HEK293 (cell line): ENCODE results near the gene SLC23A3.

Experiments
- CTCF ChIA-PET: fragments of 350-600 bp; formaldehyde crosslinking; extraction: SDS; loops from one replicate; lab custom pipeline; 2021; ENCODE audit warnings: antibody characterized with exemption; lab: Yijun Ruan, JAX
- POLR2A ChIA-PET: fragments of 300-600 bp; formaldehyde crosslinking; extraction: SDS; loops from one replicate; lab custom pipeline; 2020; ENCODE audit warnings: antibody characterized with exemption, inconsistent platforms; lab: Yijun Ruan, JAX
- H3K27ac ChIP-seq: fragments of 200-500 bp; sonication (Bioruptor generic); 2 replicates; pipeline ENCODE4 v1.5.1; 2014; ENCODE audit warnings: low read depth, low read length, control low read depth, inconsistent platforms; ENCODE audit errors: extremely low read depth
- H3K36me3 ChIP-seq, 2 experiments: fragments of 200-500 bp in 1 of 2; sonication (Bioruptor generic) in 1 of 2; 1 replicate in 1 of 2; 2 replicates in 1 of 2; pipeline ENCODE4 v1.5.1; 2014 to 2017; ENCODE audit warnings: inconsistent platforms in 2 of 2, low read length in 2 of 2; ENCODE audit not compliant: control insufficient read depth in 2 of 2, insufficient read depth in 1 of 2
- H3K4me1 ChIP-seq: fragments of 200-500 bp; sonication (Bioruptor generic); 2 replicates; pipeline ENCODE4 v1.5.1; 2014; ENCODE audit warnings: mild to moderate bottlenecking, low read length, inconsistent platforms; ENCODE audit not compliant: control insufficient read depth, insufficient read depth
- H3K4me3 ChIP-seq: 2 replicates; pipeline ENCODE4 v1.5.1; 2011; ENCODE audit warnings: low read depth, mild to moderate bottlenecking, control low read depth, low read length, moderate library complexity
- H3K9me3 ChIP-seq: fragments of 200-500 bp; sonication (Bioruptor generic); 2 replicates; pipeline ENCODE4 v1.5.1; 2014; ENCODE audit warnings: low read depth, low read length, inconsistent platforms; ENCODE audit not compliant: control insufficient read depth, insufficient read depth
- SP7 ChIP-seq: fragments of 450-650 bp; formaldehyde crosslinking; IDR thresholded peaks from 2 replicates; pipeline ENCODE4 v1.5.1; 2016; ENCODE audit warnings: missing biosample characterization, missing genetic modification characterization
- ZEB2 ChIP-seq: fragments of 450-650 bp; formaldehyde crosslinking; IDR thresholded peaks from 2 replicates; pipeline ENCODE4 v1.5.1; 2016; ENCODE audit warnings: missing biosample characterization, missing genetic modification characterization
- ZFP37 ChIP-seq: fragments of 450-650 bp; formaldehyde crosslinking; IDR thresholded peaks from 2 replicates; pipeline ENCODE4 v1.5.1; 2016; ENCODE audit warnings: missing biosample characterization, missing genetic modification characterization
- ZNF16 ChIP-seq: fragments of 450-650 bp; formaldehyde crosslinking; IDR thresholded peaks from 2 replicates; pipeline ENCODE4 v1.5.1; 2016; ENCODE audit warnings: low read depth, missing biosample characterization, missing genetic modification characterization
- ZNF174 ChIP-seq: fragments of 450-650 bp; formaldehyde crosslinking; IDR thresholded peaks from 2 replicates; pipeline ENCODE4 v1.5.0; 2017; ENCODE audit warnings: missing biosample characterization, mild to moderate bottlenecking, missing genetic modification characterization
- ZNF426 ChIP-seq: fragments of 450-650 bp; formaldehyde crosslinking; IDR thresholded peaks from 2 replicates; pipeline ENCODE4 v1.5.1; 2017; ENCODE audit warnings: missing biosample characterization, missing genetic modification characterization, mild to moderate bottlenecking, inconsistent platforms, moderate library complexity
- ZNF555 ChIP-seq: fragments of 450-650 bp; formaldehyde crosslinking; conservative IDR thresholded peaks from 2 replicates; pipeline ENCODE4 v1.5.1; 2017; ENCODE audit warnings: missing biosample characterization, mild to moderate bottlenecking, missing genetic modification characterization, inconsistent platforms
- ZNF654 ChIP-seq: fragments of 450-650 bp; formaldehyde crosslinking; IDR thresholded peaks from 2 replicates; pipeline ENCODE4 v1.5.1; 2016; ENCODE audit warnings: low read depth, missing biosample characterization, missing genetic modification characterization
- ZNF660 ChIP-seq: fragments of 450-650 bp; IDR thresholded peaks from 2 replicates; pipeline ENCODE4 v1.5.1; 2018; ENCODE audit warnings: missing biosample characterization, mild to moderate bottlenecking, missing genetic modification characterization
- ZSCAN16 ChIP-seq: fragments of 450-650 bp; formaldehyde crosslinking; IDR thresholded peaks from 2 replicates; pipeline ENCODE4 v1.5.1; 2016; ENCODE audit warnings: missing biosample characterization, missing genetic modification characterization
- TF ChIP-seq, protein P1 (sequence below): fragments of 450-650 bp; formaldehyde crosslinking; IDR thresholded peaks from 2 replicates; pipeline ENCODE4 v1.5.1; 2016; ENCODE audit warnings: missing biosample characterization, missing genetic modification characterization
- TF ChIP-seq, protein P2 (sequence below): fragments of 450-650 bp; formaldehyde crosslinking; IDR thresholded peaks from 2 replicates; pipeline ENCODE4 v1.5.1; 2016; ENCODE audit warnings: missing biosample characterization, missing genetic modification characterization
- TF ChIP-seq, protein P3 (sequence below): fragments of 450-650 bp; formaldehyde crosslinking; IDR thresholded peaks from 2 replicates; pipeline ENCODE4 v1.5.1; 2016; ENCODE audit warnings: missing biosample characterization, missing genetic modification characterization

The SLC23A3 gene

DNA sequence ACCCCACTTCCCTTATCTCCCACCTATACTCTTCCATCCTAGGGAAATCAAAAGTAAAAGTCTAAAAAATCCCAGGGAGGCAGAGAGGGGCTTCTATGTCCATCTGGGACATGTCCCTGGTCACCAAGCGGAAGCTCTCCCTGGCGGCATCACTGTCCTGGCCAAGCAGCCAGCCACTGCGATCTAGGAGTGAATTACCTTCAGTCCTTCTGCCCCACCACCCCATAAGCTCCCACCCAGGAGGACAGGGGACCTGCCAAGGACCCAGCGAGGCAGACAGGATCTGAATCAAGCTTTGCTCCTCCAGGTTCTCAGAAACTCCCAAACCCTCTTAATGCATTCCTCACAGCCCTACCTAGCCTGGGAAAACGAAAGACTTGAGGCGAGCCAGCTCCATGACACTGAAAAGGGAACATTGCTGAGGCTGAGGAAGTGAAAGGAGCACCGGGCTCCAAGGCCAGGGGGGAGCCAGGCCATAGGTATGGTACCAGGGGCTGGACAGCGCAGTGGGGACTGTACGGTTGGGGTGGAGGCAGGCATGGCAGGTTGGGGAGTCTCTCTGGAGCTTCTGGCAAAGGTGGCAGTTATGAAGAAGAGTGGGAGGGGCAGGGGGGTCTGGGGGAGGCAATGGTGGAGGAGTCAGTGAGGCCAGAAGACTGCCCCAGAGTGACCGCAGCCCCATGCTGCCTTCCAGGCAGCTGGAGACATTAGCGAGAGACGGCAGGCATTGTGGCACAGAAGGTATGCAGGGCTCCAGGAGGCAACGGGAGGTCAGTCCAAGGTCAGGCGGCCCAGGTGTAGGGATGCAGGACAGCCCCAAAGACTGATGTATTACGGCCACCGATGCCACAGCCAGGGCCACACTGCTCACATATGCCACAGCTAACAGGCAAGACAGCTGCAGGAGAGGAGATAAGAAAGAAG lies 2.7 kb upstream of the SLC23A3 start:
- Histone ChIP-seq H3K4me3 (no peak overlapping the region), H3K4me1 (0 out of 2 replicates have a peak, but pooled peaks cover 4% of the 10 kb centered on the region), H3K36me3 (peaks cover 4 to 36% of the 10 kb centered on the region in 2 experiments; a peak in 2 of 3 replicates), H3K9me3 (no peaks in the 10 kb centered on the region), H3K27ac (no peak overlapping the region)
- TF ChIP-seq, protein P1, sequence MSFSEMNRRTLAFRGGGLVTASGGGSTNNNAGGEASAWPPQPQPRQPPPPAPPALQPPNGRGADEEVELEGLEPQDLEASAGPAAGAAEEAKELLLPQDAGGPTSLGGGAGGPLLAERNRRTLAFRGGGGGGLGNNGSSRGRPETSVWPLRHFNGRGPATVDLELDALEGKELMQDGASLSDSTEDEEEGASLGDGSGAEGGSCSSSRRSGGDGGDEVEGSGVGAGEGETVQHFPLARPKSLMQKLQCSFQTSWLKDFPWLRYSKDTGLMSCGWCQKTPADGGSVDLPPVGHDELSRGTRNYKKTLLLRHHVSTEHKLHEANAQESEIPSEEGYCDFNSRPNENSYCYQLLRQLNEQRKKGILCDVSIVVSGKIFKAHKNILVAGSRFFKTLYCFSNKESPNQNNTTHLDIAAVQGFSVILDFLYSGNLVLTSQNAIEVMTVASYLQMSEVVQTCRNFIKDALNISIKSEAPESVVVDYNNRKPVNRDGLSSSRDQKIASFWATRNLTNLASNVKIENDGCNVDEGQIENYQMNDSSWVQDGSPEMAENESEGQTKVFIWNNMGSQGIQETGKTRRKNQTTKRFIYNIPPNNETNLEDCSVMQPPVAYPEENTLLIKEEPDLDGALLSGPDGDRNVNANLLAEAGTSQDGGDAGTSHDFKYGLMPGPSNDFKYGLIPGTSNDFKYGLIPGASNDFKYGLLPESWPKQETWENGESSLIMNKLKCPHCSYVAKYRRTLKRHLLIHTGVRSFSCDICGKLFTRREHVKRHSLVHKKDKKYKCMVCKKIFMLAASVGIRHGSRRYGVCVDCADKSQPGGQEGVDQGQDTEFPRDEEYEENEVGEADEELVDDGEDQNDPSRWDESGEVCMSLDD: no peak
- TF ChIP-seq, protein P2, sequence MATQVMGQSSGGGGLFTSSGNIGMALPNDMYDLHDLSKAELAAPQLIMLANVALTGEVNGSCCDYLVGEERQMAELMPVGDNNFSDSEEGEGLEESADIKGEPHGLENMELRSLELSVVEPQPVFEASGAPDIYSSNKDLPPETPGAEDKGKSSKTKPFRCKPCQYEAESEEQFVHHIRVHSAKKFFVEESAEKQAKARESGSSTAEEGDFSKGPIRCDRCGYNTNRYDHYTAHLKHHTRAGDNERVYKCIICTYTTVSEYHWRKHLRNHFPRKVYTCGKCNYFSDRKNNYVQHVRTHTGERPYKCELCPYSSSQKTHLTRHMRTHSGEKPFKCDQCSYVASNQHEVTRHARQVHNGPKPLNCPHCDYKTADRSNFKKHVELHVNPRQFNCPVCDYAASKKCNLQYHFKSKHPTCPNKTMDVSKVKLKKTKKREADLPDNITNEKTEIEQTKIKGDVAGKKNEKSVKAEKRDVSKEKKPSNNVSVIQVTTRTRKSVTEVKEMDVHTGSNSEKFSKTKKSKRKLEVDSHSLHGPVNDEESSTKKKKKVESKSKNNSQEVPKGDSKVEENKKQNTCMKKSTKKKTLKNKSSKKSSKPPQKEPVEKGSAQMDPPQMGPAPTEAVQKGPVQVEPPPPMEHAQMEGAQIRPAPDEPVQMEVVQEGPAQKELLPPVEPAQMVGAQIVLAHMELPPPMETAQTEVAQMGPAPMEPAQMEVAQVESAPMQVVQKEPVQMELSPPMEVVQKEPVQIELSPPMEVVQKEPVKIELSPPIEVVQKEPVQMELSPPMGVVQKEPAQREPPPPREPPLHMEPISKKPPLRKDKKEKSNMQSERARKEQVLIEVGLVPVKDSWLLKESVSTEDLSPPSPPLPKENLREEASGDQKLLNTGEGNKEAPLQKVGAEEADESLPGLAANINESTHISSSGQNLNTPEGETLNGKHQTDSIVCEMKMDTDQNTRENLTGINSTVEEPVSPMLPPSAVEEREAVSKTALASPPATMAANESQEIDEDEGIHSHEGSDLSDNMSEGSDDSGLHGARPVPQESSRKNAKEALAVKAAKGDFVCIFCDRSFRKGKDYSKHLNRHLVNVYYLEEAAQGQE (tag by site-specific recombination): no peak
- TF ChIP-seq ZNF426 (no peak), ZFP37 (no peak), ZNF174 (no peak), ZSCAN16 (tag by site-specific recombination) (no peak), SP7 (tag by site-specific recombination) (no peak), ZEB2 (tag by site-specific recombination) (no peak), ZNF16 (tag by site-specific recombination) (no peak)
- POLR2A ChIA-PET: interaction anchor here (1.1 kb wide), 1 partner anchor 57 kb away, joined by 4 read pairs; the partner anchor contains the start of genes ANKZF1 and ATG9A
- CTCF ChIA-PET: interaction anchor here (0.5 to 8.4 kb wide), 12 partner anchors 9 to 339 kb away, joined by 3 to 101 read pairs (median 6); partner anchors contain the start of genes ABCB6 and NHEJ1

DNA sequence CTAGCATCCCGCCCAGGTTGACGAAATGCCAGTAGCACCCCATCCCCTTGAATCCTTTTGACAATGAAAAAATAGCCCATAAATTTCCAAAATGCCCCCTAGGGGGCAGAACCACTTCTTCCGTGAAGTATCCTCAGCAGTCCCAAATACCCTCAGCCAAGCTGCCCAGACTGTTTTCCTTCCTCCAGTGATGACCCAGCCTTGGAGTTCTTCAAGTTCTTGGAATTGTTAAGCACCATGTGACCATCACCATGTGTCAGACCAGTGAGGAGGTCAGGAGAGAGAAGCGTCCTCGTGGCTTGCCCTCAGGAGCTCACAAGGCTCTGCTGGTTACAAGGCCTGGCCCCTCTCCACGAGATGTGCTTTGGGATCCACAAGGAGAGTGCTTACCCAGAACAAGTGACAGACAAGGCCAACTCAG lies 1.4 kb upstream of the SLC23A3 start:
- no peak overlapping the region for H3K27ac ChIP-seq
- no peaks in the 10 kb centered on the region for H3K9me3 ChIP-seq
- CTCF ChIA-PET: interaction anchor here (0.6 to 8.4 kb wide), 27 partner anchors 9 to 1201 kb away, joined by 3 to 101 read pairs (median 4); partner anchors contain the start of genes ABCB6, ANKZF1 and NHEJ1
- POLR2A ChIA-PET: interaction anchor here (0.9 to 1.1 kb wide), 2 partner anchors 35 to 58 kb away, joined by 3 to 4 read pairs; partner anchors contain the start of genes ANKZF1, ATG9A and ZFAND2B
- 0 out of 2 replicates have a peak, but pooled peaks cover 4% of the 10 kb centered on the region for H3K4me1 ChIP-seq
- no peak overlapping the region for H3K4me3 ChIP-seq
- TF ChIP-seq ZNF660 (peak; percentile 84), ZNF555 (no peak), ZNF654 (peak; percentile 35; the same call in 1 of the 2 replicates)
- TF ChIP-seq, protein P3, sequence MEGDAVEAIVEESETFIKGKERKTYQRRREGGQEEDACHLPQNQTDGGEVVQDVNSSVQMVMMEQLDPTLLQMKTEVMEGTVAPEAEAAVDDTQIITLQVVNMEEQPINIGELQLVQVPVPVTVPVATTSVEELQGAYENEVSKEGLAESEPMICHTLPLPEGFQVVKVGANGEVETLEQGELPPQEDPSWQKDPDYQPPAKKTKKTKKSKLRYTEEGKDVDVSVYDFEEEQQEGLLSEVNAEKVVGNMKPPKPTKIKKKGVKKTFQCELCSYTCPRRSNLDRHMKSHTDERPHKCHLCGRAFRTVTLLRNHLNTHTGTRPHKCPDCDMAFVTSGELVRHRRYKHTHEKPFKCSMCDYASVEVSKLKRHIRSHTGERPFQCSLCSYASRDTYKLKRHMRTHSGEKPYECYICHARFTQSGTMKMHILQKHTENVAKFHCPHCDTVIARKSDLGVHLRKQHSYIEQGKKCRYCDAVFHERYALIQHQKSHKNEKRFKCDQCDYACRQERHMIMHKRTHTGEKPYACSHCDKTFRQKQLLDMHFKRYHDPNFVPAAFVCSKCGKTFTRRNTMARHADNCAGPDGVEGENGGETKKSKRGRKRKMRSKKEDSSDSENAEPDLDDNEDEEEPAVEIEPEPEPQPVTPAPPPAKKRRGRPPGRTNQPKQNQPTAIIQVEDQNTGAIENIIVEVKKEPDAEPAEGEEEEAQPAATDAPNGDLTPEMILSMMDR: peak; percentile 28; the same call in 1 of the 2 replicates
- peaks cover 4 to 36% of the 10 kb centered on the region in 2 experiments; a peak in 2 of 3 replicates for H3K36me3 ChIP-seq
